PC-9 (cell line): ENCODE results near the gene DFFB.

Experiments
- CTCF ChIP-seq: fragments of 200-600 bp; sonication (generic); conservative IDR thresholded peaks from 2 replicates; pipeline ENCODE4 v1.6.1; 2017; ENCODE audit warnings: mixed run types, antibody characterized with exemption, mild to moderate bottlenecking, moderate library complexity
- EZH2 ChIP-seq: fragments of 200-600 bp; sonication (generic); IDR thresholded peaks from 2 replicates; pipeline ENCODE4 v1.8.0; 2017; ENCODE audit warnings: antibody characterized with exemption, low read depth

GRCh38 chr1:3831689-3832088 is 25.6 kb upstream of the DFFB start:
- TF ChIP-seq CTCF = no peak
- no peak for TF ChIP-seq EZH2
